GM19023 (cell line): ENCODE data around the gene DRAM2.
"Not testable (repeated sequence)": the region's sequence is repeated elsewhere in the genome, so short reads cannot be mapped to it uniquely, and the experiment has no call there.

Source experiments
- ATAC-seq: cut with Tn5 transposase; IDR thresholded peaks from one replicate; pipeline ENCODE4 v1.9.1; 2021; ENCODE audit warnings: mild to moderate bottlenecking, moderate library complexity; ENCODE audit not compliant: unreplicated experiment

The DRAM2 gene

DNA sequence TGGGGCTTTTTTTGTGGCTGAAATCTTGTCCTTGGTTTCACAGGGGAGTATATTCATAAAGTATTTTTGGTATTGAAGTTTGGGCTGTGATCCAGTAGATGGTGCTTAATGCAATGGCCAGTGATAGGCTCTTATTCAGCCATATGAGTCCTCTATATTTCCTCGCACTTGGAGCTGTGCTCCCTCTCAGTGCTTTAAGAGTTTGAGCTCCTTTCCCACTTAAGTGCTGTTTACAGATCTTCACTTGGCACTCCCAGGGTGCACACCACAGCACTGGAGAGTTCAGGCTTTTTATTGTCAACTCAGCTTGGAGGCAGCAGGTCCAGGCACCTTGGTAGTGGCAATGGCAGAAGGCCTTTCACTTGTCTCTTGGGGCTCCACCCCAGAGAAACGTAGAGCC is 54.9 kb downstream of the DRAM2 start:
- ATAC-seq, result no peak

DNA sequence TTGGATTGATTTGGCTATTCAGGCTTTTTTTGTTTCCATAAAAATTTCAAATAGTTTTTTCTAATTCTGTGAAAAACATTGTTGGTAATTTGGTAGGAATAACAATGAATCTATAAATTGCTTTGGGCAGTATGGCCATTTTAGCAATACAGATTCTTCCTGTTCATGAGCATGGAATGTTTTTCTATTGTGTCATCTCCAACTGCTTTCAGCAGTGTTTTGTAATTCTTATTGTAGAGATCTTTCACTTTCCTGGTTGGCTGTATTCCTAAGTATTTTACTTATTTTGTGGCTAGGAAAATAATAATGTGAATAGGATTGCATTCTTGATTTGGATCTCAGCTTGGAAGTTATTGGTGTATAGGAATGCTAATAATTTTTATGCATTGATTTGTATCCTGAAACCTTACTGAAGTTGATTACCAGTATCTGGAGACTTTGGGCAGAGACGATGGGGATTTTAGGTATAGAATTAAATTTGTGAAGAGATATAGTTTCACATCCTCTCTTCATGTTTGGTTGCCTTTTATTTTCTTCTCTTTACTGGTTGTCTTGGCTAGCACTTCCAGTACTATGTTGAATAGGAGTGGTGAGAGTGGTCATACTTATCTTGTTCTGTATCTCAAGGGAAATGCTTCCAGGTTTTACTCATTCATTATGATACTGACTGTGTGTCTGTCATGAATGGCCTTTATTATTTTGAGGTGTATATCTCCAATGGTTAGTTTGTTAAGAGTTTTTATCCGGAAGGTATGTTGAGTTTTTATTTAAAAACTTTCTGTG is 57.3 kb downstream of the DRAM2 start:
- ATAC-seq, result no peak

DNA sequence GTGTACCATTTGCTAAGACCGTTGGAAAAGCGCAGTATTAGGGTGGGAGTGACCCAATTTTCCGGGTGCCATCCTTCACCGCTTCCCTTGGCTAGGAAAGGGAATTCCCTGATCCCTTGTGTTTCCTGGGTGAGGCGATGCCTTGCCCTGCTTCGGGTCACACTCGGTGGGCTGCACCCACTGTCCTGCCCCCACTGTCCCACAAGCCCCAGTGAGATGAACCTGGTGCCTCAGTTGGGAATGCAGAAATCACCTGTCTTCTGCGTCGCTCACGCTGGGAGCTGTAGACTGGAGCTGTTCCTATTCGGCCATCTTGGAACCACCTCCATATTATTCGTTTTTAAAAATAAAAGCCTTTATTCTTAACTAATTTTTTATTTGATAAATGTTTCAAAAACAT is 60.6 kb downstream of the DRAM2 start:
- not testable (repeated sequence) for ATAC-seq

DNA sequence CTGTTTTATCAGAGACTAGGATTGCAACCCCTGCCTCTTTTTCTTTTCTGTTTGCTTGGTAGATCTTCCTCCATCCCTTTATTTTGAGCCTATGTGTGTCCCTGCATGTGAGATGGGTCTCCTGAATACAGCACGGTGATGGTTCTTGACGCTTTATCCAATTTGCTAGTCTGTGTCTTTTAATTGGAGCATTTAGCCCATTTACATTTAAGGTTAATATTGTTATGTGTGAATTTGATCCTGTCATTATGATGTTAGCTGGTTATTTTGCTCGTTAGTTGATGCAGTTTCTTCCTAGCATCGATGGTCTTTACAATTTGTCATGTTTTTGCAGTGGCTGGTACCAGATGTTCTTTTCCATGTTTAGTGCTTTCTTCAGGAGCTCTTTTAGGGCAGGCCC is 62.6 kb downstream of the DRAM2 start:
- not testable (repeated sequence) for ATAC-seq
